GM18505 (cell line): ENCODE measurements around the gene CFDP1.
A peak's percentile ranks its signal among the peaks of the same experiment; 100 is the strongest.
"Not testable (repeated sequence)": the region's sequence is repeated elsewhere in the genome, so short reads cannot be mapped to it uniquely, and the experiment has no call there.

ENCODE experiments used
- ATAC-seq: cut with Tn5 transposase; IDR thresholded peaks from one replicate; pipeline ENCODE4 v1.9.1; 2021; ENCODE audit not compliant: unreplicated experiment
- POLR2A ChIP-seq: IDR thresholded peaks from 4 replicates; pipeline ENCODE4 v1.6.1; 2011; ENCODE audit warnings: borderline replicate concordance; ENCODE audit not compliant: insufficient read depth, insufficient read length; ENCODE audit errors: extremely low read depth

CFDP1 gene

DNA sequence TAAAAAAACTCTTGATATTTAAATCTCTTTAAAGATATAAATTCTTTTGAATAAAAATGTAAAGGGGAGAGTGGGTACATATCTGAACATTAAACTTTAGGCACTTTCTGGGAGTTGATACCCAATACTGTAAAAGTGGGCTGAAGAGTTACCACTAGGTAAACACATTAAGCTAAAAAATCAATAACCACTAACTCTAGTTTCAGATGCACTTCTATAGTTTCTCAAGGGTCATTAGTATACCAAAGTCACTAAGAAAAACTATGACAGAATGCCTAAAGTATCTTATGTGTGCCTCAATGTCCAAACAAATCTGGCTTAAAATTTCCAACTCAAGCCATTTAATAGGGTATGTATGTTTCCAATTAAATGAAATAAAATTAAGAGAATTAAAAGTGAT, 13.1 kb upstream of the CFDP1 start:
- no peak for TF ChIP-seq POLR2A
- ATAC-seq = no peak

- ATAC-seq = no peak
- no peak for TF ChIP-seq POLR2A
Measured at GRCh38 chr16:75445298-75445697, 12.0 kb upstream of the CFDP1 start.

DNA sequence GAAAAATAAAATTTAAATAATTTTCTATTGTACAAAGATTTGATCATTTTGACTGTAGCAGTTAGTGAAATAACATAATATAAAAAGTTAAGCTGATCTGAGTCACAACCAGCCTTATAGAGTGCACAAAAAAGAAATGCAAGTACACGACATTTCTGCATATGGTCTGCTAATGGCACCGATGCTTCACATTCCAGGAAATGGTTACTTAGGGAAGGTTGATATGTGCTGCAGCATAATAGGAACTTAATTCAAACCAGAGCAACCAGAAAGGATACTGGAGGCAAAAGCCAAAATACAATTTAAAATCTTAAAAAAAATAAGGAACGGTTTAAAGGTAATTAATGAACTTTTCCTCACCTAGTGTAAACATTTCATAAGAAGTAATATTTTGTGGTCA, 10.0 kb upstream of the CFDP1 start:
- ATAC-seq = no peak

GRCh38 chr16:75433732-75434413, 570 bp upstream of the CFDP1 start:
- ATAC-seq = peak; percentile 63

More for the DNA sequence above, 10.0 kb upstream of the CFDP1 start:
- TF ChIP-seq POLR2A = no peak

DNA sequence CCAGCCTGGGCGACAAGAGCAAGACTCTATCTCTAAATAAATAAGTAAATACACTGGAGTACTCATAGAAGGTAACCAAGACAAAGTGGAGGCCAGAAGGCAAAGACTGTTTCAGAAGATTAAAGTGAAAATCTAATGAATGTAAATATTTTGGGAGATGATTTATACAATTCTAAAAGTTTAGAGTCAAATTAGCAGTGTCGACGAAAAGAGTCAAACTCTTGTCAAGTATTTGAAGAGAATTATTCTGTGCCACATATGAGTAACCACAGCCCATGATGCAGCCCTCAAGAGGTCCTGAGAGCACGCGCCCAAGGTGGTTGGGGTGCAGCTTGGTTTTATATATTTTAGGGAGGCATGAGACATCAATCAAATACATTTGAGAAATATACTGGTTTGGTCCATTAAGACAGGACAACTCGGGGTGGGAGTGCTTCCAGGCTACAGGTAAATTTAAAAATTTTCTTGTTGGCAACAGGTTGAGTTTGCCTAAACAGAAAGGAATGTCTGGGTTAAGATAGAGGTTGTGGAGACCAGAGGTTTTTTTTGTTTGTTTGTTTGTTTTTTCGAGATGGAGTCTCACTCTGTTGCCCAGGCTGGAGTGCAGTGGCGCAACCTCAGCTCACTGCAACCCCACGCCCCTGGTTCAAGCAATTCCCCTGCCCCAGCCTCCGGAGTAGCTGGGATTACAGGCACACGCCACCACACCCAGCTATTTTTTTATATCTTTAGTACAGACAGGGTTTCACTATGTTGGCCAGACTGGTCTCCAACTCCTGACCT, 3.5 kb downstream of the CFDP1 start:
- TF ChIP-seq POLR2A = no peak
- ATAC-seq = no peak

More at GRCh38 chr16:75433732-75434413, 570 bp upstream of the CFDP1 start:
- TF ChIP-seq POLR2A = no peak

DNA sequence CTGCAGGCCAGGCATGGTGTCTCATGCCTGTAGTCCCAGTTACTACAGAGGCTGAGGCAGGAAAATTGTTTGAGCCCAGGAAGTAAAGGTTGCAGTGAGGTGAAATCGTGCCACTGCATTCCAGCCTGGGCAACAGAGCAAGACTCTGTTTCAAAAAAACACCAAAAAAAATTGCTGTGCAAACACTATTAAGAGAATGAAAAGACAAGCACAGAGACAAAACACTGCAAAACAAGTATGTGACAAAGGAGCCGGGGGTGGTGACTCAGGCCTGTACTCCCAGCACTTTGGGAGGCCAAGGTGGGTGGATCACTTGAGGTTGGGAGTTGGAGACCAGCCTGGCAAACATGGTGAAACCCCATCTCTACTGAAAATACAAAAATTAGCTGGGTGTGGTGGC, 6.8 kb downstream of the CFDP1 start:
- not testable (repeated sequence) for ATAC-seq

DNA sequence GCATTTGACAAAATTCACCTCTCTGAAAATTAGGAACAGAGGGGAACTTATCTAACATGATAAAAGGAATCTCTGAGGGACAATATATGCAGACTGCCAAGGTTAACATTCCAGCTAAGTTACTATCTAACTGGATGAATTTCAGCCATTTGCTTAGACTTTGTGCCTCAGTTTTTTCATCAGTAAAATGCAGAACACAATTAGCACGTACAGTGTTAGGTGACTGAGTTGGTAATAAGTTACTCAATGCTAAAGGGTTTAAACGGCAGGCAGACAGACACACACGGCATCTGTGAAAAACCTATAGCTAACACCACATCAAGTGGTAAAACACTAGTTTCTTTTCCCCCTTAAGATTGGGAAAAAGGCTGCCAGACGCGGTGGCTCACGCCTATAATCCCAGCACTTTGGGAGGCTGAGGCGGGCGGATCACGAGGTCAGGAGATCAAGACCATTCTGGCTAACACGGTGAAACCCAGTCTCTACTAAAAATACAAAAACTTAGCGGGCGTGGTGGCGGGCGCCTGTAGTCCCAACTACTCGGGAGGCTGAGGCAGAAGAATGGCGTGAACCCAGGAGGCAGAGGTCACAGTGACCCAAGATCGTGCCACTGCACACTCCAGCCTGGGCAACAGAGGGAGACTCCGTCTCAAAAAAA, 9.1 kb downstream of the CFDP1 start:
- ATAC-seq = not testable (repeated sequence)

- TF ChIP-seq POLR2A = no peak
- ATAC-seq = no peak
Measured at GRCh38 chr16:75423723-75424104, 9.6 kb downstream of the CFDP1 start.

DNA sequence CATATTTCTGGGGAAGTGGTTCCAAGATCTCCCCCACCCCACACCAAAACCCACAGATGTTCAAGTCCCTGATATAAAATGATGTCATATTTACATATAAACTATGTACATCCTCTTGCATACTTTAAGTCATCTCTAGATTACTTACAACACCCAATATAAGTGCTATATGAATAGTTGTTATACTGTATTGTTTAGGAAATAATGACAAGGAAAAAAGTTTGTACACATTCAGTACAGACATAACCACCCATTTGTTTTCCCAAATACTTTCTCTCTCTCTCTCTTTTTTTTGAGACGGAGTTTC, 11.5 kb downstream of the CFDP1 start:
- ATAC-seq = no peak
- TF ChIP-seq POLR2A = no peak

- peak; percentile 55 for TF ChIP-seq POLR2A
- ATAC-seq = peak; percentile 76
Measured at GRCh38 chr16:75420987-75421819, 12.1 kb downstream of the CFDP1 start.

DNA sequence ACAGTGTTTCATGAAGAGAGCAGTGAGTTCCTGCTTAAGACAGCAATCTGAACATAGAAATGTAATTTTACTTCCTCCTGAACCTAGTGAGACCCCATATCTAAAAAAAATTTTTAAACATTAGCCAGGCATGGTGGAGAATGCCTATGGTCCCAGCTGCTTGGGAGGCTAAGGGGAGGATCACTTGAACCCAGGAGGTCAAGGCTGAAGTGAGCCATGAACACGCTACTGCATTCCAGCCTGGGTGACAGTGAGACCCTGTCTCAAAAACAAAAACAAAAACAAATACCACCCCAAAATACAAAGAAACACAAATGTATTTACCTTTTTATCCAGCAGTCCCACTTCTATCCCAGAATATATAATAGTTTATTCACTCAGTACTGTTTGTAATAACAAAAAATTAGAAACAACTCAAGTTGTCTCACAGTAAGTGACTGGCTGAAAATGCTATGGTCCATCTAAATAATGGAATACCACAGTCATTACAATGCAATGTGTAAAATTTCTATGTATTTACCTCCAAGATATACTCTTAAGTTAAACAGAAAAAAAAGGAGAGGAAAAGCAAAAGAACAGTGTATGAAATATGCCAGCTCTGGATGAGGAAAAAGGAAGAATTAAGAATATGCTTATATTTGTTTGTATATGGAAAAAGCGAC, 16.3 kb downstream of the CFDP1 start:
- no peak for ATAC-seq
- TF ChIP-seq POLR2A = no peak

DNA sequence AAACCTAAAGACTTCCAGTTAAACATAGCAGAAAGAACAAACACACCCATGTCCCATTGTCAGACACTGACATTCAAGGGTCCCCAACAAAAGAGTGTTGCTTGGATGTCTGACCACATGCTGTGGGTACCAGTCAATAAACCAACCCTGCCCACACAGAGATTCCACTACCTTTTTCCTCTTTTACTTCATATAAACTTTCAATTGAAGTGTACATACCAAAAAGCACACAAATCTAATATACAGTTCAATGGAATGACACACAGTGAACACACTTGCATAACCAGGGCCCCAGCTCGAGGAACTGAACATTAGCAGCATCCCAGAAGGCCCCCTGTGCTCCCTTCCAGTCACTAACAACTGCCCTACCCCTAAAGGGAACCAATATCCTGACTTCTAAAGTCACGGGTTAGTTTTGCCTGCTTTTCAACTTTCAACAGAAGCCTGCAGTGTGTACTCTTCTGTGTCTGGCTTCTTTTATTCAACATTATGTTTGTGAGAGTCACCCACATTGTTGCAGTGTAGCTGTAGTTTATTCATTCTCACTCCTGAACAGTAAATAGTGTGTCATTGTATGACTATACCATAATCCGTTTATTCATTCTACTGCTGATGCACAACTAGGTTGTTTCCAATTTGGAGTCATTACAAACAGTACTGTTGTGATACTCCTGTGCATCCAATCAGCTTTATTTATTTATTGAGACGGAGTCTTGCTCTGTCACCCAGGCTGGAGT, 18.0 kb downstream of the CFDP1 start:
- ATAC-seq = no peak
- TF ChIP-seq POLR2A = no peak
